Epithelial cell of esophagus (primary cell): ENCODE results near the gene RASSF3.

Experiments
- DNase-seq: peaks from one replicate; pipeline ENCODE4 v3.0.0; 2010; ENCODE audit warnings: low read depth
- H3K4me3 ChIP-seq: 2 replicates; pipeline ENCODE4 v1.5.1; 2011; ENCODE audit warnings: mild to moderate bottlenecking, low read length, control low read depth
- TF ChIP-seq, protein P1 (sequence below): IDR thresholded peaks from 2 replicates; pipeline ENCODE4 v1.5.1; 2011; ENCODE audit warnings: low read depth, mild to moderate bottlenecking, low read length, control low read depth, inconsistent platforms; ENCODE audit not compliant: insufficient read depth; ENCODE audit errors: missing control alignments

RASSF3 gene

DNA sequence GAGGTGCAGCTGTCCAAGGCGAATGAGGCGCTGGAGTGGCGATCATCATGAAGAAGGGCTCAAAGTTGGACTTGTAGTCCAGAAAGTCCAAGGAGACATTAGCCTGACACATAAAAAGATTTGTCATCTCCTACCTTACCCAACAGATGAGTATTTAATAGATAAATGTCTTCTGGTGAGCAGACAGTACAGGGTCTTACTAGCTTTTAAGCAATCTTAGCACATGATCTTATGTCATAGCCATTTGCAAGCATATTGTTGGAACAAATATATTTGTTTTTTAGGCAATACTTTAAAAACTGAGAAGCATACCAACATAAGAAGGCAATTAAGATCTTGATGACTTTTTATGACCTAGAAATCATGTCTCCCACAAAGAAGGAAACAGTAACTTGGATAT, 132.9 kb downstream of the RASSF3 start:
- no peak overlapping the region for H3K4me3 ChIP-seq
- TF ChIP-seq, protein P1, sequence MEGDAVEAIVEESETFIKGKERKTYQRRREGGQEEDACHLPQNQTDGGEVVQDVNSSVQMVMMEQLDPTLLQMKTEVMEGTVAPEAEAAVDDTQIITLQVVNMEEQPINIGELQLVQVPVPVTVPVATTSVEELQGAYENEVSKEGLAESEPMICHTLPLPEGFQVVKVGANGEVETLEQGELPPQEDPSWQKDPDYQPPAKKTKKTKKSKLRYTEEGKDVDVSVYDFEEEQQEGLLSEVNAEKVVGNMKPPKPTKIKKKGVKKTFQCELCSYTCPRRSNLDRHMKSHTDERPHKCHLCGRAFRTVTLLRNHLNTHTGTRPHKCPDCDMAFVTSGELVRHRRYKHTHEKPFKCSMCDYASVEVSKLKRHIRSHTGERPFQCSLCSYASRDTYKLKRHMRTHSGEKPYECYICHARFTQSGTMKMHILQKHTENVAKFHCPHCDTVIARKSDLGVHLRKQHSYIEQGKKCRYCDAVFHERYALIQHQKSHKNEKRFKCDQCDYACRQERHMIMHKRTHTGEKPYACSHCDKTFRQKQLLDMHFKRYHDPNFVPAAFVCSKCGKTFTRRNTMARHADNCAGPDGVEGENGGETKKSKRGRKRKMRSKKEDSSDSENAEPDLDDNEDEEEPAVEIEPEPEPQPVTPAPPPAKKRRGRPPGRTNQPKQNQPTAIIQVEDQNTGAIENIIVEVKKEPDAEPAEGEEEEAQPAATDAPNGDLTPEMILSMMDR, result no peak
- DNase-seq, result no peak

DNA sequence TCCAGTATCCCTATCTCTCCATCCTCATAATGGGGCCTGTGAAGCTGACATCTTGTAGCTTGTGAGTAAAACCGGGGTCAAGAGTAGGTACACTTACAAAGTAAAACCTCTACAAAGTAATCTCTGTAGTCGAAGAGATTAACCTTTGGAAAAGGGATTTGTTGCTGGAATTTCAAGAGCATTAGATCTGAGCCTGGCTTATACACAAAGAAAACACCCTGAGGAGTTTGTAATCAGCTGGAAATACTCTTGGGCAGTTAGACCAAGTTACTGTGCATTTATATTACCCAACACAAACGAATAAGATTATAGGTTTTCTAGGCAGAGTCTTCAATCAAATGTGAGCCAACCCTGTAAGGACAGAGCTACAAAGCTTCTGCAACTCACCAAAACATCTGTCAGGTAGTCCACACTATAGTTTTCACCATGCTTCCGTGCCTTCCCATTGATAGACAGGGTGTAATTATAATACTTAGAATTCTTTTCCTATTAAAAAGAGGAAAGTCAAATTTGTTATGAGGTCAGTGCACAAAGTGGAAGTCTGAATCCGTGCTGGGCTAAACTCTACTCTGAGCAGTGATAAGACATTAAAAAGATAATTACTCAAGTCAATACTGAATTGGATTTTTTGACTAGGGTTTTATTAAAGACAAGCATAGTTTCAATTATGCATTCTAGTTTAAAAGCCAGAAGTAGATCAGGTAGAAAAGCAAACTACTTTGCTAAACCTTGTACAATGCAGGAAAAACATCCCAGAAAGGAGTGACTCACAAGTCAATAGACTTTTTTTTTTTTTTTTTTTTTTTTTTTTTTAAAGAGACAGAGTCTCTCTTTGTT, 134.3 kb downstream of the RASSF3 start:
- no peak overlapping the region for H3K4me3 ChIP-seq
- peak; percentile 42 for DNase-seq
- TF ChIP-seq, protein P1, result no peak

GRCh38 chr12:64745259-64745807, 135.0 kb downstream of the RASSF3 start:
- TF ChIP-seq, protein P1, result no peak
- DNase-seq, result no peak
- no peak overlapping the region for H3K4me3 ChIP-seq

DNA sequence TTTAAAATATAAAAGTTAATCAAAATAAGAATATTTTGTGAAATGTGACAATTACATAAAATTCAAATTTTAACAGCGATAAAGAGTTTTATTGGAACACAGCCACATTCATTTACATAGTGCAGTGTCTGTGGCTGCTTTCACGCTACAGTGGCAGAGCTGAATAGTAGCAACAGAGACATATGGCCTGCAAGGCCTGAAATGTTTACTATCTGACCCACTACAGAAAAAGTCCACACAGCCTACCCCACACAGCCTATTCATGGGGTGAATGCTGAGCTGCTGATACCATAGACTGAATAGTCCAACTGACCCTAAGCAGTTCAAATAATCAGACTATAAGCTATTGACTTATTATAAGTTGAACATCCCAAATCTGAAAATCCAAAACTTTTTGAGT, 135.7 kb downstream of the RASSF3 start:
- TF ChIP-seq, protein P1, result no peak
- no peak for DNase-seq
- H3K4me3 ChIP-seq, result no peak overlapping the region

DNA sequence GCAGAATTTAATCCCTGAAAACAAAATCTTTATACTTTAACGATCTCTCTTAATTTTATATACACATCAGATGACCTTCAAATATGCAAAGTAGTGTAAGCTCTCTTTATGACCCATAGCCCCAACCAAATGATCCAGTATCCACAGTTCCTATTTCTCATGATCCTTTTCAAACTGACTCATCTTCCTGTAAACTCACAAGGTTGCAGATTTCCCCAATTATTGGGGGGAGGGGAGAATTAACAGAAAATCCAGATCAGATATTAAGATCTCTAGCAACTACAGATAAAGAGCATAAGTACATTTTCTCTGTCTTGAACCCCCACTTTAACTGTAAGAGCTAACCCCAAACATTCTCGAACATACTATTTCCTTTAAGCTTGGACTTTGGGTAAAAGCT, 136.4 kb downstream of the RASSF3 start:
- no peak overlapping the region for H3K4me3 ChIP-seq
- DNase-seq, result peak; percentile 35
- TF ChIP-seq, protein P1, result no peak
